AG09319 (cell line): ENCODE results near the gene KSR2.

Experiments
- DNase-seq: peaks from one replicate; pipeline ENCODE4 v3.0.0-alpha.2; 2010; ENCODE audit warnings: low read depth; ENCODE audit errors: extremely low read depth
- CTCF ChIP-seq: IDR thresholded peaks from 2 replicates; pipeline ENCODE4 v1.5.1; 2011; ENCODE audit warnings: low read depth, mild to moderate bottlenecking, inconsistent platforms, low read length, moderate library complexity

KSR2 gene

GRCh38 chr12:117890644-117891043 lies 78.1 kb downstream of the KSR2 start:
- TF ChIP-seq CTCF, result no peak
- no peak for DNase-seq

- no peak; the same call in 1 of the 2 replicates for TF ChIP-seq CTCF
- DNase-seq, result no peak
These were observed 78.7 kb downstream of the KSR2 start for GRCh38 chr12:117890137-117890536.

- TF ChIP-seq CTCF, result no peak
- no peak for DNase-seq
These were observed 79.7 kb downstream of the KSR2 start for GRCh38 chr12:117889098-117889497.

- TF ChIP-seq CTCF, result no peak
- no peak for DNase-seq
These were observed 83.6 kb downstream of the KSR2 start for GRCh38 chr12:117885211-117885610.

- TF ChIP-seq CTCF, result no peak
These were observed 84.6 kb downstream of the KSR2 start for GRCh38 chr12:117884161-117884560.

GRCh38 chr12:117882603-117883184 lies 86.1 kb downstream of the KSR2 start:
- TF ChIP-seq CTCF, result no peak
- DNase-seq, result no peak

More at GRCh38 chr12:117884161-117884560, 84.6 kb downstream of the KSR2 start:
- no peak for DNase-seq

GRCh38 chr12:117882181-117882580 lies 86.6 kb downstream of the KSR2 start:
- TF ChIP-seq CTCF, result no peak

More at GRCh38 chr12:117882181-117882580, 86.6 kb downstream of the KSR2 start:
- no peak for DNase-seq
